AG04449 (cell line): ENCODE measurements around the gene C19orf38.

Experiments
- CTCF ChIA-PET: fragments of 350-600 bp; formaldehyde crosslinking; extraction: SDS; loops from one replicate; lab custom pipeline; 2021; ENCODE audit warnings: antibody characterized with exemption; lab: Yijun Ruan, JAX
- POLR2A ChIA-PET: fragments of 400-600, 350-600 bp; formaldehyde crosslinking; extraction: SDS; loops from one replicate; lab custom pipeline; 2020; ENCODE audit warnings: antibody characterized with exemption, inconsistent platforms; lab: Yijun Ruan, JAX
- DNase-seq: peaks from one replicate; pipeline ENCODE4 v3.0.0-alpha.2; 2010; ENCODE audit warnings: low read depth, low spot score
- H3K4me3 ChIP-seq: 2 replicates; pipeline ENCODE4 v1.5.1; 2011; ENCODE audit warnings: low read depth, mild to moderate bottlenecking, control low read depth, low read length
- TF ChIP-seq, protein P1 (sequence below): IDR thresholded peaks from one replicate; pipeline ENCODE4 v1.5.1; 2011; ENCODE audit warnings: mild to moderate bottlenecking, moderate library complexity, low read length, control low read depth, inconsistent platforms; ENCODE audit not compliant: insufficient read depth; ENCODE audit errors: missing control alignments

The C19orf38 gene

DNA sequence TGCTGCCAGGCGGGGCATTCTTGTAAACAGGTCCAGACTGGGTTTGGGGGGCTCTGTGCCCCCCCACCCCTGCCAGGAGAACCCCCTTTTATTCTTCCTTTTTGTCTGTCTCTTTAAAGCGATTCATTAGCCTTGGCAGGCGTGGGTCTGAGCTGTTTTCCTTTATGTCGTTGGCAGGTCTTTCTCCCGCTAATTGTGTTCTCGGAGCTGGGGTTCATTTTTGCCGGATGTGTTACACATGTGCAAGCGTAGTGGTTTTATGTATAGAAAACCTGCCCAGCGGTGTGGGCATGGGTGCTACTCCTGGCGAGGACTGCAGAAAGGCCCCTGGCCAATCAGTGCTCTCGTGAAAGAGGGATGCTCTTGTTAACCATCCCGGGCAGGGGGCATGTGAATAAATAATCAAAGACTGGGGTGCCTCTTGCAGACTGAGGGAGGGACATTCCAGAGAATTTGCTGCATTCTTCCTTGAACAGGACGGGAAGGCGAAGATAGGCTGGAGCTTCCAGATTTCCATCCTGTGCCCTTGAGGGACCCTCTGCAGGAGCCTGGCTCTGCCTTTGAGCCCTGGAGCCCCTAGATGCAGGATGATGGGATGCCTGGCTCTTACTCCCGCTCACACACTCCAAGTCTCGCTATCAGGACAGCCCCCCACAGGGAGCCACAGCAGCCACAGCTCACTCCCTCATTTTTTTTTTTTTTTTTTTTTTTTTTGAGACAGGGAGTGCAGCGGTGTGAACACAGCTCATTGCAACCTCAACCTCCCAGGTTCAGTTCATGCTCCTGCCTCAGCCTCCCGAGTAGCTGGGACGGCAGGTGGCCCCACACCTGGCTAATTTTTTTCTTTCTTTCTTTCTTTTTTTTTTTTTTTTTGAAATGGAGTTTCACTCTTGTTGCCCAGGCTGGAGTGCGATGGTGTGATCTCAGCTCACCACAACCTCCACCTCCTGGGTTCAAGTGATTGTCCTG, 37.3 kb downstream of the C19orf38 start:
- TF ChIP-seq, protein P1, sequence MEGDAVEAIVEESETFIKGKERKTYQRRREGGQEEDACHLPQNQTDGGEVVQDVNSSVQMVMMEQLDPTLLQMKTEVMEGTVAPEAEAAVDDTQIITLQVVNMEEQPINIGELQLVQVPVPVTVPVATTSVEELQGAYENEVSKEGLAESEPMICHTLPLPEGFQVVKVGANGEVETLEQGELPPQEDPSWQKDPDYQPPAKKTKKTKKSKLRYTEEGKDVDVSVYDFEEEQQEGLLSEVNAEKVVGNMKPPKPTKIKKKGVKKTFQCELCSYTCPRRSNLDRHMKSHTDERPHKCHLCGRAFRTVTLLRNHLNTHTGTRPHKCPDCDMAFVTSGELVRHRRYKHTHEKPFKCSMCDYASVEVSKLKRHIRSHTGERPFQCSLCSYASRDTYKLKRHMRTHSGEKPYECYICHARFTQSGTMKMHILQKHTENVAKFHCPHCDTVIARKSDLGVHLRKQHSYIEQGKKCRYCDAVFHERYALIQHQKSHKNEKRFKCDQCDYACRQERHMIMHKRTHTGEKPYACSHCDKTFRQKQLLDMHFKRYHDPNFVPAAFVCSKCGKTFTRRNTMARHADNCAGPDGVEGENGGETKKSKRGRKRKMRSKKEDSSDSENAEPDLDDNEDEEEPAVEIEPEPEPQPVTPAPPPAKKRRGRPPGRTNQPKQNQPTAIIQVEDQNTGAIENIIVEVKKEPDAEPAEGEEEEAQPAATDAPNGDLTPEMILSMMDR = no peak
- no peak for DNase-seq
- CTCF ChIA-PET = interaction anchor here (0.6 to 7.5 kb wide), 4 partner anchors 10 to 57 kb away, joined by 3 to 111 read pairs (median 7); partner anchors contain the start of gene CARM1
- POLR2A ChIA-PET = interaction anchor here (0.7 kb wide), 1 partner anchor 14 kb away, joined by 3 read pairs; the partner anchor contains the start of gene CARM1
- no peak overlapping the region for H3K4me3 ChIP-seq

DNA sequence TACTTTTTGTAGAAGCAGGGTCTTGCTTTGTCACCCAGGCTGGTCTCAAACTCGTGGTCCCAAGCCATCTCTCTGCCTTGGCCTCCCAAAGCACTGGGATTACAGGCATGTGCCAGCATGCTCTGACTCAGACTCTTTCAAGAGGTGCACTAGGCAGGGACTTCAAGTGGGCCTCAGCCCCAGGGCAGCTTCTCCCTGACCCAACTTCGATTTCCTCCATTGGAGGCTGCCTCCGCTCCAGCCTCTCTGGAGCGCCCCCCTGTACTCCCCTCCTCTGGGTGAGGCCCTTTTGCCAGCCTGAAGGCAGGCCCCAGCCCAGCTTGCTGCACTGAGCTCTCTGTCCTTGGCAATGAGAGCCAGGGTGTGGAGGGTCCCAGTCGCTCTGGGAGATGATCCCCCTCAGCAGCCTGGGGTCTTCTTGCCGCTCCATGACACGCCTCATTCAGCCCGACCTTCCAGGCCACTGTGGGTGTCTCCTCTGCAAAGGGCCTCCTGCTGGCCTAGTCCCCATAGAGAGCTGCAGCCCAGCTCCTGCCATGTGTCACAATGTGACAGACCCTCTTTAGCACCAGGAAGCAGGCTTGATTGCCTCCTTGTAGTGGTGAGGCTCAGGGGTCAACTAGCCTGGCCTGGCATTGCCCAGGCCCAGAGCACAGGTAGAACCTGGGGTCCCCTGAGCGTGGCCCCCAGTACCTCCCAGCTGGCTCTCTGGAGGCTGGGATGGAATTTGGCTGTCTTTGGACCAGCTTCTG, 39.6 kb downstream of the C19orf38 start:
- POLR2A ChIA-PET = no interaction called here
- no peak overlapping the region for H3K4me3 ChIP-seq
- TF ChIP-seq, protein P1 = no peak
- no peak for DNase-seq
- CTCF ChIA-PET = interaction anchor here (0.9 to 3.2 kb wide), 6 partner anchors 7 to 52 kb away, joined by 4 to 19 read pairs (median 10); no protein-coding TSS in a partner anchor

DNA sequence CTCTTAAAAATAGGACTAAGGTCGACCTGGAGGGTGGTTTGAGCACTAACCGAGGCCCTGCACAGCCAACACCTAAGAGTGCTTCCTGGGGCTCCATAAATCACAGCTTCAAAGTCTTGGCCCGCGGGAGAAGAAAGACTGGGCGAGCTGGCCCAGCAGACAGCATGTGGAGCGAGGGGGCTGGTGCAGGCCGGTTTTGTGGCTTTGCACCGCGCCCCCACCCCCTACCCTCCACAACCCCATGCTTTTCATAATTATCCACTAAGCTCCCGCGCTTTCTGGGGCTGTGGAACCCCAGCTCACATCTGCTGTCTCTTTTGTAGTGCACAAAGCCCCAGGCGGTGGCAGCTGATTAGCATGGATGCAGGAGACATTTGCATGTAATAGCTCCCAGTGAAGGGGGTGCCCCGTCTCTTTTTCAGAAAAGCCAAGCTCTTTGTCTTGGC, 40.2 kb downstream of the C19orf38 start:
- TF ChIP-seq, protein P1 = no peak
- CTCF ChIA-PET = interaction anchor here (0.8 to 3.2 kb wide), 5 partner anchors 8 to 24 kb away, joined by 3 to 19 read pairs (median 11); no protein-coding TSS in a partner anchor
- no peak for DNase-seq
- POLR2A ChIA-PET = no interaction called here
- H3K4me3 ChIP-seq = no peak overlapping the region

DNA sequence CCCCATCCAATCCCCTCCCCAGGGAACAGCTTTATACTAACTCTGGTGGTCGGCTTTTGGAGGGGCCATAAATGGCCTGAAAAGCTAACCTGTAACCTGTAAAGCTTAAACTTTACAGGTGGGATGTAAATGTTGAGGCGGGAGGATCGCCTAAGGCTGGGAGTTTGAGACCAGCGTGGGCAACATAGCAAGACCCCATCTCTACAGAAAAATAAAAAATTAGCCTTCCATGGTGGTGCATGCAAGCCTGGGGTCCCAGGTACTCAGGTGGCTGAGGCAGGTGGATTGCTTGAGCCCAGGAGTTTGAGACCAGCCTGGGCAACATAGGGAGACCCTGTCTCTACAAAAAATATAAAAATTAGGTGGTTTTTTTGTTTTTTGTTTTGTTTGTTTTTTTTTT, 41.7 kb downstream of the C19orf38 start:
- H3K4me3 ChIP-seq = no peak overlapping the region
- TF ChIP-seq, protein P1 = no peak
- ChIA-PET CTCF (interaction anchor here (0.9 to 4.5 kb wide), 5 partner anchors 9 to 173 kb away, joined by 3 to 19 read pairs (median 15); partner anchors contain the start of gene DNM2), POLR2A (interaction anchor here (1.0 kb wide), 1 partner anchor 13 kb away, joined by 3 read pairs; no protein-coding TSS in a partner anchor)
- no peak for DNase-seq

DNA sequence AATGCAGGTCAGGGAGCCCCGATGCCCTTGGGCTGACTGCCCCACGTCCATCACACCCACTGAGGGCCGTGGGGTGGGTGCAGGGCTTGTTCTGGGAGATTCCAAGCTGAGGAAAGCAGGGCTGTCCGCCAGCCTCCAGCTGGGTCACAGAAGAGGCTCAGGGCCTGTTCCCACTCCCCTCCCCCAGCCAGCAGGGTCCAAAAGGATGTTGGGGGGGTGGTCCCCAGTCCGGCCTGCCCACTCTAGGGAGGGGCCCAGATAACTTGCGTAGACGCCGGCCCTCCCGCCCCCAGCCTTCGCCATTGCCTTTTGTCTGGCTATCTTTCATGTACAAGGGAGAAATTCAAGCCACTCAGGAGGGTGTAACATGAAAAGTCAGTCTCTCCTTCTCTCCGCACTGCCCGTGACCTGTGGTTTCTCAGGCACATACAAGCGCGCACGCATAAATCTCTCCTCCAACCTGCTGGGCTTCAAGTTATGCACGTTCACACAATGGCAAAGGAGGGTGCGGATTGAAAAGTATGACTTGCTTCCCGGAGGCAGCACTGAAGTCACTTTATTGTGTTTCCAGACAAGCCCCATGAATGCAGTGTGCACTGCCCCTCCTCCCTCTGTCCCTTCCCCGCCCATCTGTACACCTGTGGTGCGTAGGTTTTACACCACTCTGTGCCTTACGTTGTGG, 43.3 kb downstream of the C19orf38 start:
- no peak overlapping the region for H3K4me3 ChIP-seq
- TF ChIP-seq, protein P1 = no peak
- CTCF ChIA-PET = interaction anchor here (1.7 to 4.5 kb wide), 3 partner anchors 11 to 26 kb away, joined by 4 to 19 read pairs (median 19); no protein-coding TSS in a partner anchor
- POLR2A ChIA-PET = no interaction called here
- no peak for DNase-seq
